ENCODE data around the gene RHBDF1.
"Not testable (repeated sequence)": the region's sequence is repeated elsewhere in the genome, so short reads cannot be mapped to it uniquely, and the experiment has no call there.

Gene RHBDF1

GRCh38 chr16:42069-42457 is 30.4 kb downstream of the RHBDF1 start:
- Histone ChIP-seq H3K4me3 (no peak overlapping the region), H3K27ac (no peak overlapping the region)
- no peak for TF ChIP-seq CTCF (IDR thresholded peaks at IDR 0.05)
- no peak for DNase-seq (ENCODE audit: low spot score)

- DNase-seq (ENCODE audit: low spot score), result no peak
- Histone ChIP-seq H3K4me3 (peak overlapping the region; percentile 6), H3K27ac (no peak overlapping the region)
- no peak for TF ChIP-seq CTCF (IDR thresholded peaks at IDR 0.05)
These were observed 30.9 kb downstream of the RHBDF1 start for GRCh38 chr16:41439-42068.

GRCh38 chr16:38941-39892 is 33.2 kb downstream of the RHBDF1 start:
- TF ChIP-seq CTCF (IDR thresholded peaks at IDR 0.05), result no peak
- Histone ChIP-seq H3K4me3 (no peak overlapping the region), H3K27ac (no peak overlapping the region)
- DNase-seq (ENCODE audit: low spot score), result no peak

GRCh38 chr16:38206-38605 is 34.2 kb downstream of the RHBDF1 start:
- H3K4me3 ChIP-seq; DNase-seq (ENCODE audit: low spot score); H3K27ac ChIP-seq: not testable (repeated sequence)

- no peak for DNase-seq (ENCODE audit: low spot score)
- no peak for TF ChIP-seq CTCF (IDR thresholded peaks at IDR 0.05)
- Histone ChIP-seq H3K27ac (no peak overlapping the region), H3K4me3 (no peak overlapping the region)
These were observed 34.9 kb downstream of the RHBDF1 start for GRCh38 chr16:37511-37910.

GRCh38 chr16:36336-36984 is 36.0 kb downstream of the RHBDF1 start:
- TF ChIP-seq CTCF (IDR thresholded peaks at IDR 0.05), result no peak
- Histone ChIP-seq H3K4me3 (no peak overlapping the region), H3K27ac (no peak overlapping the region)
- no peak for DNase-seq (ENCODE audit: low spot score)

GRCh38 chr16:35678-36305 is 36.6 kb downstream of the RHBDF1 start:
- DNase-seq (ENCODE audit: low spot score), result no peak

More at GRCh38 chr16:35678-36305, 36.6 kb downstream of the RHBDF1 start:
- TF ChIP-seq CTCF (IDR thresholded peaks at IDR 0.05), result no peak
- Histone ChIP-seq H3K4me3 (no peak overlapping the region), H3K27ac (no peak overlapping the region)
